Measurements from ENCODE around the gene CHCHD3. TPM values are rescaled to one million over a fixed set of nuclear protein-coding genes. Genes with fewer than 3 reads are reported as not detected.

Gene CHCHD3
- total RNA-seq, 1 experiment from 2014 or later = 83.5 TPM

DNA sequence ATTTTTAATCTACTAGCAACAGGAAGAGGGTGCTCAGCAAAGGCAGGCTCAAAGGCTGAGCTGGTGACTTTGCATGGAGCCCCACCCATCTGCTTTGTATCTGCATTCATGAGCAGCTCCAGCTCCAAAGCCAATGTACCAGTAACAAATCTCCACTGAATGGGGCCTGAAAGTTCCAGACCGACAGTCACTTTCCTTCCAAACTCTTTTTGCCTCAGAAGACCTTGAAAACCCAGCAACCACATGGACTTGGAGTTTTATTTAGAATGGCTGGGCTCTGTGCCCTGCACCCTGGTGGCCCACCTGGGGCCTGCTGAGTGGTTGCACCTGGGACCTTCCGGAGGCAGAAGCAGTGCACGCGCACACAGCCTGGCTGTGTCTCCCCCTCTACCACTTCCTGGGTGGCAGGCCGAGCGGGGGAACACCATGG, 310.6 kb downstream of the CHCHD3 start:
- no peaks in the 10 kb centered on the region for H3K79me2 ChIP-seq (ENCODE audit: low read length)
- no peak overlapping the region for H3K27ac ChIP-seq (ENCODE audit: low read length)
- H3K4me1 ChIP-seq (ENCODE audit: low read length) = no peaks in the 10 kb centered on the region
- no peak for DNase-seq
- no peaks in the 10 kb centered on the region for H3K27me3 ChIP-seq (ENCODE audit: low read length)
- no peak overlapping the region for H3K4me3 ChIP-seq (ENCODE audit: low read length)
- H3K9me2 ChIP-seq (replicated peaks; ENCODE audit: insufficient read depth, low read length) = no peaks in the 10 kb centered on the region
- H3K9me3 ChIP-seq (ENCODE audit: low read length) = peaks cover 8% of the 10 kb centered on the region
- H3K4me2 ChIP-seq (ENCODE audit: low read depth, low read length, poor library complexity, severe bottlenecking) = no peak overlapping the region
- H3K36me3 ChIP-seq (ENCODE audit: insufficient read depth, low read length) = no peaks in the 10 kb centered on the region
- H2AFZ ChIP-seq (ENCODE audit: low read length) = no peak overlapping the region
- H3K9ac ChIP-seq (ENCODE audit: low read length) = no peak overlapping the region
- no peaks in the 10 kb centered on the region for H4K20me1 ChIP-seq (ENCODE audit: insufficient read depth, low read depth, low read length)

DNA sequence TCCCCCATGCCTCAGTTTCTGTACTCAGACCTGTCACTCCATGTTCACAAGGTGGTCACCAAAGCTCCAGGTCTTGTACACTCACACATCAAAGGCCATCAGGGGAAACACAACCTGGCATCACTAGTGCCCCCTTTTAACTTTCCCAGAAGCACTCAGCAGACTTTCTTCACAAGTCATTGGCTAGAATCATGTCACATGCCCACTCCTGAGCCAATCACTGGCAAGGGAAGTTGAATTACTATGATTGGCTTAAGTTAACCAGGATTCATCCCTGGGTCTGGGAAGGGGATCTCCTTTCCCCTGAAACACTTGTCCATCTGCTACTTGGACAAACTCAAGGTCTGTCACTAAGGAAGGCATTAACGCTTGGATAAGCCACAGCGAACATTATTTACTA, 311.8 kb downstream of the CHCHD3 start:
- Histone ChIP-seq H3K79me2 (ENCODE audit: low read length) (no peaks in the 10 kb centered on the region), H3K4me2 (ENCODE audit: low read depth, low read length, poor library complexity, severe bottlenecking) (no peak overlapping the region), H3K4me1 (ENCODE audit: low read length) (no peaks in the 10 kb centered on the region), H3K4me3 (ENCODE audit: low read length) (no peak overlapping the region), H2AFZ (ENCODE audit: low read length) (no peak overlapping the region), H3K27me3 (ENCODE audit: low read length) (no peaks in the 10 kb centered on the region), H3K9me3 (ENCODE audit: low read length) (peaks cover 8% of the 10 kb centered on the region), H3K36me3 (ENCODE audit: insufficient read depth, low read length) (no peaks in the 10 kb centered on the region), H3K9ac (ENCODE audit: low read length) (no peak overlapping the region), H3K9me2 (replicated peaks; ENCODE audit: insufficient read depth, low read length) (no peaks in the 10 kb centered on the region), H3K27ac (ENCODE audit: low read length) (no peak overlapping the region), H4K20me1 (ENCODE audit: insufficient read depth, low read depth, low read length) (no peaks in the 10 kb centered on the region)
- no peak for DNase-seq

- Histone ChIP-seq H3K4me2 (ENCODE audit: low read depth, low read length, poor library complexity, severe bottlenecking) (no peak overlapping the region), H3K27ac (ENCODE audit: low read length) (no peak overlapping the region), H3K9me2 (replicated peaks; ENCODE audit: insufficient read depth, low read length) (no peaks in the 10 kb centered on the region), H3K9me3 (ENCODE audit: low read length) (peaks cover 8% of the 10 kb centered on the region), H3K4me3 (ENCODE audit: low read length) (no peak overlapping the region), H4K20me1 (ENCODE audit: insufficient read depth, low read depth, low read length) (no peaks in the 10 kb centered on the region), H3K36me3 (ENCODE audit: insufficient read depth, low read length) (no peaks in the 10 kb centered on the region), H3K9ac (ENCODE audit: low read length) (no peak overlapping the region), H3K4me1 (ENCODE audit: low read length) (no peaks in the 10 kb centered on the region), H3K27me3 (ENCODE audit: low read length) (no peaks in the 10 kb centered on the region), H3K79me2 (ENCODE audit: low read length) (no peaks in the 10 kb centered on the region), H2AFZ (ENCODE audit: low read length) (no peak overlapping the region)
- no peak for DNase-seq
These were observed 312.6 kb downstream of the CHCHD3 start for GRCh38 chr7:132769280-132769679.

GRCh38 chr7:132768099-132768498, 313.8 kb downstream of the CHCHD3 start:
- H3K9me2 ChIP-seq (replicated peaks; ENCODE audit: insufficient read depth, low read length) = no peaks in the 10 kb centered on the region
- H3K4me2 ChIP-seq (ENCODE audit: low read depth, low read length, poor library complexity, severe bottlenecking) = no peak overlapping the region
- no peaks in the 10 kb centered on the region for H3K27me3 ChIP-seq (ENCODE audit: low read length)
- H3K27ac ChIP-seq (ENCODE audit: low read length) = no peak overlapping the region
- no peak overlapping the region for H3K4me3 ChIP-seq (ENCODE audit: low read length)
- no peaks in the 10 kb centered on the region for H4K20me1 ChIP-seq (ENCODE audit: insufficient read depth, low read depth, low read length)
- H2AFZ ChIP-seq (ENCODE audit: low read length) = no peak overlapping the region
- peaks cover 8% of the 10 kb centered on the region for H3K9me3 ChIP-seq (ENCODE audit: low read length)
- H3K36me3 ChIP-seq (ENCODE audit: insufficient read depth, low read length) = no peaks in the 10 kb centered on the region
- no peak overlapping the region for H3K9ac ChIP-seq (ENCODE audit: low read length)
- H3K79me2 ChIP-seq (ENCODE audit: low read length) = no peaks in the 10 kb centered on the region
- no peak for DNase-seq
- H3K4me1 ChIP-seq (ENCODE audit: low read length) = no peaks in the 10 kb centered on the region

GRCh38 chr7:132767378-132767777, 314.5 kb downstream of the CHCHD3 start:
- peaks cover 8% of the 10 kb centered on the region for H3K9me3 ChIP-seq (ENCODE audit: low read length)
- H2AFZ ChIP-seq (ENCODE audit: low read length) = no peak overlapping the region
- H3K27me3 ChIP-seq (ENCODE audit: low read length) = no peaks in the 10 kb centered on the region
- no peak overlapping the region for H3K4me2 ChIP-seq (ENCODE audit: low read depth, low read length, poor library complexity, severe bottlenecking)
- DNase-seq = no peak
- no peaks in the 10 kb centered on the region for H3K36me3 ChIP-seq (ENCODE audit: insufficient read depth, low read length)
- no peak overlapping the region for H3K27ac ChIP-seq (ENCODE audit: low read length)
- no peaks in the 10 kb centered on the region for H3K9me2 ChIP-seq (replicated peaks; ENCODE audit: insufficient read depth, low read length)
- H3K9ac ChIP-seq (ENCODE audit: low read length) = no peak overlapping the region
- H3K4me1 ChIP-seq (ENCODE audit: low read length) = no peaks in the 10 kb centered on the region
- no peak overlapping the region for H3K4me3 ChIP-seq (ENCODE audit: low read length)
- no peaks in the 10 kb centered on the region for H4K20me1 ChIP-seq (ENCODE audit: insufficient read depth, low read depth, low read length)
- H3K79me2 ChIP-seq (ENCODE audit: low read length) = no peaks in the 10 kb centered on the region

GRCh38 chr7:132766660-132767059, 315.2 kb downstream of the CHCHD3 start:
- H3K27ac ChIP-seq (ENCODE audit: low read length) = no peak overlapping the region
- DNase-seq = no peak
- no peaks in the 10 kb centered on the region for H4K20me1 ChIP-seq (ENCODE audit: insufficient read depth, low read depth, low read length)
- H3K36me3 ChIP-seq (ENCODE audit: insufficient read depth, low read length) = no peaks in the 10 kb centered on the region
- H3K4me3 ChIP-seq (ENCODE audit: low read length) = no peak overlapping the region
- no peaks in the 10 kb centered on the region for H3K4me1 ChIP-seq (ENCODE audit: low read length)
- no peak overlapping the region for H3K4me2 ChIP-seq (ENCODE audit: low read depth, low read length, poor library complexity, severe bottlenecking)
- H3K27me3 ChIP-seq (ENCODE audit: low read length) = no peaks in the 10 kb centered on the region
- H3K9me2 ChIP-seq (replicated peaks; ENCODE audit: insufficient read depth, low read length) = no peaks in the 10 kb centered on the region
- H3K9me3 ChIP-seq (ENCODE audit: low read length) = peaks cover 8% of the 10 kb centered on the region
- H3K9ac ChIP-seq (ENCODE audit: low read length) = no peak overlapping the region
- no peaks in the 10 kb centered on the region for H3K79me2 ChIP-seq (ENCODE audit: low read length)
- no peak overlapping the region for H2AFZ ChIP-seq (ENCODE audit: low read length)

DNA sequence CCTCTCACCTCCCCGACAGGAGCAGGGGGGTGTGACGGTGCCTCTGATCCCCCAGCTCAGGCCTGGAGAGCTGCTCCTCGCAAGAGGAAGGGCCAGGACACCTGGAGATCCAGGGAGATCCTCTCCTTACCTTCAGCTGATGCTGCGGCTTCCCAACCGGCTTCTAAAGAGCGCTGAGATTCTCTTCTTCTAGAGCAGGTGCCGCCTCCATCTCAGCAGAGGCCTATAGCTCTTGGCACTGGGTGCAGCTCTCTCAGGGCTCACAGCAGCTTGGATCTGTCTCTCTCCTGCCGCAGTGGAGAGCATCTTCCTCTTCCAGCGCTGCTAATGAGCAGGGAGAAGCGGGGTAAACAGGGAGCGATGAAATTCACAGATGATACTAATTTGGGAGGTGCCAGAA, 316.0 kb downstream of the CHCHD3 start:
- Histone ChIP-seq H3K4me1 (ENCODE audit: low read length) (no peaks in the 10 kb centered on the region), H2AFZ (ENCODE audit: low read length) (no peak overlapping the region), H3K36me3 (ENCODE audit: insufficient read depth, low read length) (no peaks in the 10 kb centered on the region), H3K4me3 (ENCODE audit: low read length) (no peak overlapping the region), H3K9me2 (replicated peaks; ENCODE audit: insufficient read depth, low read length) (no peaks in the 10 kb centered on the region), H4K20me1 (ENCODE audit: insufficient read depth, low read depth, low read length) (no peaks in the 10 kb centered on the region), H3K27ac (ENCODE audit: low read length) (no peak overlapping the region), H3K79me2 (ENCODE audit: low read length) (no peaks in the 10 kb centered on the region), H3K9me3 (ENCODE audit: low read length) (peaks cover 8% of the 10 kb centered on the region), H3K9ac (ENCODE audit: low read length) (no peak overlapping the region), H3K4me2 (ENCODE audit: low read depth, low read length, poor library complexity, severe bottlenecking) (no peak overlapping the region), H3K27me3 (ENCODE audit: low read length) (no peaks in the 10 kb centered on the region)
- no peak for DNase-seq

- DNase-seq = no peak
- Histone ChIP-seq H2AFZ (ENCODE audit: low read length) (no peak overlapping the region), H3K27ac (ENCODE audit: low read length) (no peak overlapping the region), H3K4me2 (ENCODE audit: low read depth, low read length, poor library complexity, severe bottlenecking) (no peak overlapping the region), H3K9me3 (ENCODE audit: low read length) (peaks cover 5% of the 10 kb centered on the region), H4K20me1 (ENCODE audit: insufficient read depth, low read depth, low read length) (no peaks in the 10 kb centered on the region), H3K4me1 (ENCODE audit: low read length) (no peaks in the 10 kb centered on the region), H3K36me3 (ENCODE audit: insufficient read depth, low read length) (no peaks in the 10 kb centered on the region), H3K4me3 (ENCODE audit: low read length) (no peak overlapping the region), H3K9me2 (replicated peaks; ENCODE audit: insufficient read depth, low read length) (no peaks in the 10 kb centered on the region), H3K79me2 (ENCODE audit: low read length) (no peaks in the 10 kb centered on the region), H3K9ac (ENCODE audit: low read length) (no peak overlapping the region), H3K27me3 (ENCODE audit: low read length) (no peaks in the 10 kb centered on the region)
These were observed 317.1 kb downstream of the CHCHD3 start for GRCh38 chr7:132764762-132765161.

- Histone ChIP-seq H3K27me3 (ENCODE audit: low read length) (no peaks in the 10 kb centered on the region), H3K27ac (ENCODE audit: low read length) (no peak overlapping the region), H3K4me3 (ENCODE audit: low read length) (no peak overlapping the region), H3K9ac (ENCODE audit: low read length) (no peak overlapping the region), H3K4me2 (ENCODE audit: low read depth, low read length, poor library complexity, severe bottlenecking) (no peak overlapping the region), H2AFZ (ENCODE audit: low read length) (no peak overlapping the region), H3K36me3 (ENCODE audit: insufficient read depth, low read length) (no peaks in the 10 kb centered on the region), H3K9me3 (ENCODE audit: low read length) (no peaks in the 10 kb centered on the region), H3K79me2 (ENCODE audit: low read length) (no peaks in the 10 kb centered on the region), H3K9me2 (replicated peaks; ENCODE audit: insufficient read depth, low read length) (no peaks in the 10 kb centered on the region), H3K4me1 (ENCODE audit: low read length) (no peaks in the 10 kb centered on the region), H4K20me1 (ENCODE audit: insufficient read depth, low read depth, low read length) (no peaks in the 10 kb centered on the region)
- DNase-seq = no peak
These were observed 321.0 kb downstream of the CHCHD3 start for GRCh38 chr7:132760866-132761265.
